OCI-LY3 (cell line): ENCODE results near the gene MYF6.

ENCODE experiments used
- EZH2phosphoT487 ChIP-seq: fragments of 200-600 bp; shearing (Covaris generic); IDR thresholded peaks from 2 replicates; pipeline ENCODE4 v1.6.1; 2018; ENCODE audit warnings: antibody characterized with exemption, mixed run types, low read depth
- TF ChIP-seq, protein P1 (sequence below): fragments of 200-600, 300-600 bp; sonication (generic); IDR thresholded peaks from 2 replicates; pipeline ENCODE4 v1.5.1; 2014; ENCODE audit warnings: antibody characterized with exemption, low read length, low read depth

DNA sequence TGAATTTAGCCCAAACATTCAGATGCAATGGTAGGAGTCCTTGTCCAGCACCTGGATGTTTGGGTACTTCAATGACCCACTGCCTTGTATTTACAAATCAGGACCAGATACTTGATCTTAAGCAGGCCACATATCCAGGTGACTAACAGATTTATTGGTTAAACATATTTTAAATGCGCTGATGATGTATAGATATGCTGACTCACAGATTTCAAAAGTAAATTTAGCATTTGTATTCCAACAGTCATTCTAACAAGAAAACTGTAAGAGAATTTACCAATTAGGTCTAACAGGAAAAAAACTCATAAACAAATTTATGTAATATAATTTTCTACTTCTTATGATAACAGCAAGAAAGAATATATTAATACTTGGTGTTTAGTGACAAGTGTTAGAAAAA lies 29.4 kb upstream of the MYF6 start:
- TF ChIP-seq, protein P1, sequence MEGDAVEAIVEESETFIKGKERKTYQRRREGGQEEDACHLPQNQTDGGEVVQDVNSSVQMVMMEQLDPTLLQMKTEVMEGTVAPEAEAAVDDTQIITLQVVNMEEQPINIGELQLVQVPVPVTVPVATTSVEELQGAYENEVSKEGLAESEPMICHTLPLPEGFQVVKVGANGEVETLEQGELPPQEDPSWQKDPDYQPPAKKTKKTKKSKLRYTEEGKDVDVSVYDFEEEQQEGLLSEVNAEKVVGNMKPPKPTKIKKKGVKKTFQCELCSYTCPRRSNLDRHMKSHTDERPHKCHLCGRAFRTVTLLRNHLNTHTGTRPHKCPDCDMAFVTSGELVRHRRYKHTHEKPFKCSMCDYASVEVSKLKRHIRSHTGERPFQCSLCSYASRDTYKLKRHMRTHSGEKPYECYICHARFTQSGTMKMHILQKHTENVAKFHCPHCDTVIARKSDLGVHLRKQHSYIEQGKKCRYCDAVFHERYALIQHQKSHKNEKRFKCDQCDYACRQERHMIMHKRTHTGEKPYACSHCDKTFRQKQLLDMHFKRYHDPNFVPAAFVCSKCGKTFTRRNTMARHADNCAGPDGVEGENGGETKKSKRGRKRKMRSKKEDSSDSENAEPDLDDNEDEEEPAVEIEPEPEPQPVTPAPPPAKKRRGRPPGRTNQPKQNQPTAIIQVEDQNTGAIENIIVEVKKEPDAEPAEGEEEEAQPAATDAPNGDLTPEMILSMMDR = no peak
- no peak for TF ChIP-seq EZH2phosphoT487
